Measurements from ENCODE around the gene MTF2.
"Not testable (repeated sequence)": the region's sequence is repeated elsewhere in the genome, so short reads cannot be mapped to it uniquely, and the experiment has no call there.

The MTF2 gene

DNA sequence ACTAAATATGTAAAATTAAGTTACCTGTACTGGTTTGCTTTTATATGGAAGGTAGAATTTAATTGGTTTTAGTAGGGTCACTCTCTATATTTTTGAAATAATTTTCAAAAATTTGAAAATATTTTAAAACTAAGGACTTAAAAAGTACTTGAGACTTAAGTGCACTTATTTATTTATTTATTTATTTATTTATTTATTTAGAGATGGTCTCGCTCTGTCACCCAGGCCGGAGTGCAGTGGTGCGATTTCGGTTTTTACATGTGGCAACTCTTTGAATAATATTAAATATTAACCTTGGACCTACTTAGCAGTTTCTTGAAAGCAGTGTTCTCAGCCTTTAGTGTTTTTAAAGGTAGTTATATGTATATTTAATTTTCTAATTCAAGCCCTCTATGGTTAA, 64.7 kb downstream of the MTF2 start:
- DNase-seq: no peak

GRCh38 chr1:93148001-93148400, 68.9 kb downstream of the MTF2 start:
- no peak for DNase-seq

DNA sequence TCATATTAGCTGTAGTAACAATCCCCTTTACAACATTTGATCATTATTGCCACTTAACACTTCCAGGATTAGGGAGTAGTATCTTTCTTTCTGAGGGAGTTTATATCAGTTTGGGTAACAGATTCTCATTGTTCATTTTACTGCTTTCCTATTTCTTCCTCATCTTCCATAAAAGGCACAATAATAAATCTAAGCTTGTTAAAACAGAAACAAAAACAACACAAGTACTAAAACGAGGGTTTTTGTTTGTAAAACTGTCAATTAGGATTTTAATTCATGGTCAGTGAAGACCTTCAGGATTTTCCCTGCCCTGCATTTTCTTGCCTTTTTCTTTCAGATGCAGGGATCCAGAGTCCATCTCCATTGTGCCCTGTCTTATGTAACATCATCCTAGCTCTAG, 71.6 kb downstream of the MTF2 start:
- DNase-seq: no peak

GRCh38 chr1:93151474-93151873, 72.4 kb downstream of the MTF2 start:
- no peak for DNase-seq

DNA sequence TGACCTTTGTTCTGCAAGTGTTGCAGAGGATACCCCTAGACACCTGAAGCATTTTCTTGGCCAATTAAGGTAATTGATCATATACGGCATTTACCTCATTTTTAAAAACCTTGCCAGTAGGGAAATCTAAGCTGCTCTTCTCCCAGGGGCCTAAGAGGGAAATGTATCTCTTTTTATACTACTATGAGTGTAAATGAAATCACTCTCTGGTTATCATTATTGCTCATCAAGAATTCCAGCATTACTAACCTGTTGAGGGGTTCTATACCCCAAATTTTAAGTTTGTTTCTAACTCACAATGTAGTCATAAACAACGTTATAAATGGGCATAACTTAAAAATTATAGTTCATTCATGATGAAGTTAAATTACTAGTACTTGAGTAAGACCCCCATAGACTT, 73.8 kb downstream of the MTF2 start:
- no peak for DNase-seq

GRCh38 chr1:93154898-93155297, 75.8 kb downstream of the MTF2 start:
- DNase-seq: no peak

GRCh38 chr1:93155335-93155734, 76.3 kb downstream of the MTF2 start:
- DNase-seq: no peak

- DNase-seq: no peak
Measured at GRCh38 chr1:93159337-93159736, 80.3 kb downstream of the MTF2 start.

DNA sequence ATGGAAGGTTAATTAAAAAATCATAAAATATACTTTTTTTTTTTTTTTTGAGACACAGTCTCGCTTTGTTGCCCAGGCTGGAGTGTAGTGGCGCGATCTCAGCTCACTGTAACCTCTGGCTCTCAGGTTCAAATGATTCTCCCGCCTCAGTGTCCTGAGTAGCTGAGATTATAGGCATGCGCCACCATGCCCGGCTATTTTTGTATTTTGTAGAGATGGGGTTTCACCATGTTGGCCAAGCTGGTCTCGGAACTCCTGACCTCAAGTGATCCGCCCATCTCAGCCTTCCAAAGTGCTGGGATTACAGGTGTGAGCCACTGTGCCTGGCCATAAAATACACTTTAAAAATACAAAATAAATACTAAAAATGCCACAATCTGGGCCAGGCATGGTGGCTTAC, 84.2 kb downstream of the MTF2 start:
- not testable (repeated sequence) for DNase-seq

- DNase-seq: no peak
Measured at GRCh38 chr1:93164816-93165215, 85.7 kb downstream of the MTF2 start.

DNA sequence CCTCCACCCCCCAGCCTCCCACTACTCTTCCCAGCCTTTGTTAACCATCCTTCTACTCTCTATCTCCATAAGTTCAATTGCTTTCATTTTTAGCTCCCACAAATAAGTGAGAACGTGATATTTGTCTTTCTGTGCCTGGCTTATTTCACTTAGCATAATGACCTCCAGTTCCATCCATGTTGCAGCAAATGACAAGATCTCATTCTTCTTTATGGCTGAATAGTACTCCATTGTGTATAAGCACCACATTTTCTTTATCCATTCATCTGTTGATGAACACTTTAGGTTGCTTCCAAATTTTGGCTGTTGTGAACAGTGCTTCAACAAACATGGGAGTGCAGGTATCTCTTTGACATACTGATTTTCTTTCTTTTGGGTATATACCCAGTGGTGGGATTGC, 86.8 kb downstream of the MTF2 start:
- not testable (repeated sequence) for DNase-seq

- DNase-seq: no peak
Measured at GRCh38 chr1:93167006-93167405, 87.9 kb downstream of the MTF2 start.

- DNase-seq: not testable (repeated sequence)
Measured at GRCh38 chr1:93170141-93170678, 91.1 kb downstream of the MTF2 start.

DNA sequence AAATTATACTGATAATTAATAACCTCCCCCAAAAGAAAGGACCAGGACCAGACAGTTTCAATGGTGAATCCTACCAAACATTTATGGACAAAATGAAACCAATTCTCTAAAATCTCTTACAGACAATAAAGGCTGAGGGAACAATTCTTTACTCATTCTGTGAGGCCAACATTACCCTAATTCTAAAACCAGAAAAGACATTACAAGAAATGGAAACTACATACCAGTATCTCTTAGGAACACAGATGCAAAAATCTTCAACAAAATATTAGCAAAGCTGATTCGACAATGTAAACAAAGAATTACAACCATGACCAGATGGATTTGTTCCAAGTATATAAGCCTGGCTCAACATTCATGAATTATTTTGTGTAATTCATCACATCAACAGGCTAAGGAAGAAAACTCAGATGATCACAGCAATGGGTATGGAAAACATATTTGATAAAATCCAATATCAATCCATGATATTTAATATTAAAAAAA, 92.5 kb downstream of the MTF2 start:
- DNase-seq: peak; percentile 20

GRCh38 chr1:93172778-93173177, 93.7 kb downstream of the MTF2 start:
- no peak for DNase-seq

- DNase-seq: not testable (repeated sequence)
Measured at GRCh38 chr1:93174638-93175037, 95.6 kb downstream of the MTF2 start.

GRCh38 chr1:93177991-93178390, 98.9 kb downstream of the MTF2 start:
- DNase-seq: peak; percentile 41

- no peak for DNase-seq
Measured at GRCh38 chr1:93178418-93178817, 99.3 kb downstream of the MTF2 start.

DNA sequence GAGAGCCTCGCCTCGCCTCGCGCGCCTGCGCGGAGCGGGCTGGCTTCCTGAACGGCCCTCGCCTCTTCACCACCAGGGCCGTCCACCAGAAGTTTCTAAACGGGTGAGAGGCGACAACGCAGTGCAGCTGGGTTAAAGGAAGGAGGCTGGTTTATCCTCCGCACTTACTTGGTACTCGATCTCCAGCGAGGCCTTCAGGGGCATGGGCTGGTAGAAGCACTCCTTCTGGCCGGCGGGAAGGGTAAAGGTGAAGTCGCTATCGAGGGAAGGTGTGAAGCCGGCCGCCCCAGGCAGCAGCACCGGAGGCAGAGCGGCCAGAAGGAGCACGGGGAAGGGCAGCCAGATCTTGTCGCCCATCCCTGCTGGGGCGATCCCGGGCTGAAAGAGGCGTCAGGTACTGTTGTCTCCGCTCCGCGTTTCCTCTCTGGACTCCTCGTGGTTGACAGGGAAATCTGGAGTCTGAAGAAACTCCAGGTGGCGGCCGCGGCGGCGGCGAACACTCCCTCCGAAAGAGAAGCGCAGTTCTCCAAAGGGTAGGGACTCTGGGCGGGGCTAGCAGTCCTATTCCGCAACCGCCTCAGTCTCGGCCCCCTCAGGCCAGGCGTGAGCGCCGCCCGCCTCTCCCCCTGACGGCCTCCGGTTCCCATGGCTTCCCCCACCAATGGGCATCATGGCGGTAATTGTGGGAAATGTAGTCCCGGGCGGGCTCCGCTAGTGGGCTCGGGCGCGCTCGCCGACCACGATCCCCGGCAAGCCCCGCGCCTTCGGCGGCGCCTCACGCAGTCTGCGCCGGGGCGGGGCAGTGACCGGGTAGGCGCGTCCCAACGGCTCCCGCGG, 101.0 kb downstream of the MTF2 start, which contains the start of gene TMED5:
TMED5 (minus strand) TSS at position 528 of the 837 bp plus-strand sequence; CDS start at position 357, 171 bp downstream.
- DNase-seq: peak; percentile 99

GRCh38 chr1:93180723-93181613, 101.9 kb downstream of the MTF2 start, which contains the start of gene CCDC18:
Gene CCDC18, plus strand, starts transcription at chr1:93180724. Its CDS starts 2,638 bp downstream, at chr1:93183362.
- DNase-seq: peak; percentile 25

DNA sequence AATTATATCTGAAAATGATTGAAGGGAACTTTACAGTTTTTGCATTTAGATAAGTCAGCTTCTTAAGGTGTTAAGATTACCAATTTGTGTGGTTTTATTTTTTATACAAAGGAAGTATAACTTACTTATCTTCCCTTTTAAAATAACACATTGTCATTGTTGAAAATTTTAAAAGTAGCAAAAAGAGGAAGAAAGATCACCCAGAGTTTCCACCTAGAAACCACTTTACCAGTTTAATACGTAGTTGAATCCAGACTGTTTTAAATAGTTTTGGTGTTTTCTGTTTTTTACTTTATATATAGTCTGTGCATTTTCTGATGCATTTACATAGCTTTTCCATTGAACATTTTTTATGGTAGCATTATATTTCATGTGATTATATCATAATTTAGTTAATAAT, 107.6 kb downstream of the MTF2 start:
- DNase-seq: no peak
